ENCODE results near the gene TRIM2. TPM values are rescaled to one million over a fixed set of nuclear protein-coding genes. Genes with fewer than 3 reads are reported as not detected.

Gene TRIM2
- total and polyA plus RNA-seq, 2 donors from 2014 or later = 23.3 to 122 TPM

GRCh38 chr4:153385784-153386183, 181.5 kb downstream of the TRIM2 start:
- no peak for FAIRE-seq
- no peak for TF ChIP-seq CTCF (IDR thresholded peaks at IDR 0.05; ENCODE audit: borderline replicate concordance, extremely low read depth, insufficient read depth)

GRCh38 chr4:153387981-153388380, 183.7 kb downstream of the TRIM2 start:
- DNase-seq (no peak), FAIRE-seq (no peak)
- no peak overlapping the region for H3K27ac ChIP-seq (ENCODE audit: low read depth in 2 of 2, low read length in 2 of 2)
- H3K9me3 ChIP-seq (ENCODE audit: control insufficient read depth in 2 of 3, insufficient read depth in 1 of 3, low read length in 3 of 3) = no peaks in the 10 kb centered on the region
- intact Hi-C loops (cut with DNase I) = no loop called here
- H3K4me3 ChIP-seq (ENCODE audit: low read length in 3 of 3) = no peak overlapping the region
- no peak for TF ChIP-seq CTCF (IDR thresholded peaks at IDR 0.05; ENCODE audit: borderline replicate concordance, extremely low read depth, insufficient read depth)
- no peaks in the 10 kb centered on the region for H3K36me3 ChIP-seq (ENCODE audit: control insufficient read depth in 2 of 3, insufficient read depth in 3 of 3, low read length in 3 of 3)
- H3K27me3 ChIP-seq (ENCODE audit: control insufficient read depth, insufficient read depth, low read length) = no peaks in the 10 kb centered on the region
- no peaks in the 10 kb centered on the region for H3K4me1 ChIP-seq (ENCODE audit: control insufficient read depth in 2 of 3, insufficient read depth in 2 of 3, low read depth in 1 of 3, low read length in 3 of 3)
- no peak overlapping the region for H3K9ac ChIP-seq (ENCODE audit: low read length in 3 of 3)

More at GRCh38 chr4:153385784-153386183, 181.5 kb downstream of the TRIM2 start:
- H3K27me3 ChIP-seq (ENCODE audit: control insufficient read depth, insufficient read depth, low read length) = no peaks in the 10 kb centered on the region
- intact Hi-C loops (cut with DNase I) = no loop called here
- no peaks in the 10 kb centered on the region for H3K4me1 ChIP-seq (ENCODE audit: control insufficient read depth in 2 of 3, insufficient read depth in 2 of 3, low read depth in 1 of 3, low read length in 3 of 3)
- no peak overlapping the region for H3K27ac ChIP-seq (ENCODE audit: low read depth in 2 of 2, low read length in 2 of 2)
- no peak for DNase-seq
- no peaks in the 10 kb centered on the region for H3K9me3 ChIP-seq (ENCODE audit: control insufficient read depth in 2 of 3, insufficient read depth in 1 of 3, low read length in 3 of 3)
- no peak overlapping the region for H3K4me3 ChIP-seq (ENCODE audit: low read length in 3 of 3)
- no peak overlapping the region for H3K9ac ChIP-seq (ENCODE audit: low read length in 3 of 3)
- no peaks in the 10 kb centered on the region for H3K36me3 ChIP-seq (ENCODE audit: control insufficient read depth in 2 of 3, insufficient read depth in 3 of 3, low read length in 3 of 3)

Other genes starting within 250 kb of the TRIM2 start
- 0.98 TPM for gene MND1, start 140.2 kb downstream of the TRIM2 start, total RNA-seq
- gene MND1, start 140.2 kb downstream of the TRIM2 start, polyA plus RNA-seq (ENCODE audit: insufficient read depth, low read depth, low replicate concordance) = 1.5 TPM

Measured in kidney (tissue), 14 donors.